HG03060 (cell line): Measurements from ENCODE around the gene AMBP.

Experiments used
- ATAC-seq: cut with Tn5 transposase; IDR thresholded peaks from one replicate; pipeline ENCODE4 v1.9.1; 2021; ENCODE audit warnings: low read depth, moderate number of reproducible peaks; ENCODE audit not compliant: unreplicated experiment

Gene AMBP

GRCh38 chr9:114016629-114017423, 61.3 kb downstream of the AMBP start:
- no peak for ATAC-seq

DNA sequence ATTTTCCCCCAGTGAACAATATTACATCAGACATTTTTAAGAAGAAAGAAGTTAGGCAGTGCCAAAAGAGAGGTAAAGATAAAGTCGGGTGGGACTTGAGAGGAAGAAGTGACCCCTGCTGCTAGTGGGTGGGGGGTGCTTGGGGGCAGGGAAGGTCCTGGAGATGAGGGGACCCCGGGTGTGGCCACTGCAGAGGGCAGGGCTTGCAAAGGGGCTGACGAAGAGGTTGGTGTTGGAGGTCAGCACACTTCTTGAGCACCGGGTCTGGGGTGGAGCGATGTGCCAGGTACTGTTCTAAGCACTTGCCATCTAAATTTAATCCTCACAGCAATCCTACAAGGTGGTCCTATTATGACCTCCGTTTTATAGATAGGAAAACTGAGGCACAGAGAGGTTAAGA, 62.0 kb downstream of the AMBP start:
- ATAC-seq: no peak

DNA sequence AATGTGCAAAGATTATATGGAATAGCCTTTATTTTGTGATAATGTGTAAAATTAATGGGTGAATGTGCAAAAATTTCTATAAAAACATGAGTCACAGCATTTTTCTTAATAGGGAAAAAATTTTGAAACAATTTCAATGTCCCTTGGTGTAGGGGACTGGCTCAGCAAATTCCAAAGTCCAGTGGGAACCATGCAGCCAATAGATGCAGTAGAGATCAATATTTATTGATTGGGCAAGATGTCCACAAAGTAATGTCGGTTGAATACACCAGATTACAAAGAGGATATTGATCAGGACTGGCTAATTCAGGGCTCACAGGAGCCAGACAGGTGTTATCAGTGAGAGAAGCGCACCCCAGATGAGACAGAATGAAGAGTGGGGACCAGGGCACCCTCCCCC, 62.5 kb downstream of the AMBP start:
- ATAC-seq: no peak

DNA sequence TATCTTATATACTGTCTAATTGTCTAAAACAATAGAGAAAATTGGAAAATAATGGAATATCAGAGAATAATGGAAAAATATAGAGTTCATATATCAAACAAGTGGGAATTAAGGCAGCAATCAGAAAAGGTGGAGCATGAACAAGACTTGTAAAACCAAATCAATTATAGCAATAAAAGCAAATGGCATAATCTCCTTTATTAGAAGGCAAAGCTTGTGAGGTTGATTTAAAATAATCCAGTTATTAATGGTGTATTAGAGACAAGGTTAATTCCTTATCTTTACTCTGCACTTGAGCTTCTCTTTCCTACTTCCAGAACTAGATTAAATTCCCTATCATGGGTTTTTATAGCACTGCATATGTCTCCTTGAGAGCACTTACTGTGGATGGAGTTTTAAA, 64.1 kb downstream of the AMBP start:
- ATAC-seq: no peak

- ATAC-seq: no peak
Measured at GRCh38 chr9:114012126-114012525, 66.0 kb downstream of the AMBP start.

DNA sequence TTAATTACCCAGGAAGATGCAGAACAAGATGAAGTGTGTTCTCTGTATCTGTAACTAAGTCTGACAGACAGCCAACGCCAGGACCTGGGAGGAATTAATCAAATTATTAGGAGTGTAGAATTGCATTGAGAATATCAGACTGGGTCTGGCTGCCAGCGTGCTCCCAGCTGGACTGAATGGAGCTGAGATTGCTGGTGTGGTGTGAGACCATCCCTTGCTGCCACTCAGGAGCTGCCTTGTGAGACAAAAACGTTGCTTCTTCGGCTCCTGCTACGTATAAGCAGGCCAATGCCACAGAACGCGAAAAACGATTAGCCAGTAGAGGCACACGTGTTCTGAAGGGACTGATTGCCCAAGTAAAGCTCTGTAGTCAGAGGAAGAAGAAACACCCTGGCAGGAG, 66.8 kb downstream of the AMBP start:
- no peak for ATAC-seq
